ENCODE results near the gene ABHD16B. TPM values are rescaled to one million over a fixed set of nuclear protein-coding genes. Genes with fewer than 3 reads are reported as not detected.

ABHD16B gene
- polyA plus RNA-seq, 2 of the 4 experiments (the other 2 are of a cell fraction), result not detected

GRCh38 chr20:63854069-63854765 lies 7.1 kb upstream of the ABHD16B start:
- ATAC-seq (peak in 1 of 2 experiments; percentile 9; a peak in 2 of 6 replicates), DNase-seq (ENCODE audit: low read depth in 1 of 2, low spot score in 1 of 2) (no peak)

GRCh38 chr20:63854766-63855362 lies 6.4 kb upstream of the ABHD16B start:
- ChIA-PET CTCF (interaction anchor here (1.5 to 2.6 kb wide), 2 partner anchors 9 to 68 kb away, joined by 4 to 12 read pairs; partner anchors contain the start of gene TPD52L2), POLR2A (interaction anchor here (1.6 kb wide), 1 partner anchor 10 kb away, joined by 13 read pairs; the partner anchor contains the start of gene TPD52L2)
- Histone ChIP-seq H3K9me3 (no peaks in the 10 kb centered on the region), H3K4me3 (no peak overlapping the region), H3K4me2 (no peak overlapping the region), H3K27ac (peak overlapping the region in 1 of 2 experiments; percentile 42; a peak in 2 of 6 replicates), H3K4me1 (peaks cover 13% of the 10 kb centered on the region; the same call in 1 of the 3 replicates)
- FAIRE-seq (no peak), DNase-seq (ENCODE audit: low read depth in 1 of 2, low spot score in 1 of 2) (no peak), ATAC-seq (peak in 1 of 2 experiments; percentile 7; a peak in 1 of 6 replicates)
- 63% methylated on average over 9 of the region's 26 CpGs for WGBS (ENCODE audit: missing lambda C conversion rate)
- TF ChIP-seq TP53 (CRISPR knock-in tag; IDR thresholded peaks at IDR 0.05) (no peak), EP300 (IDR thresholded peaks at IDR 0.05) (no peak), FOSB (CRISPR knock-in tag; IDR thresholded peaks at IDR 0.05) (no peak), MYC (IDR thresholded peaks at IDR 0.05; ENCODE audit: borderline replicate concordance, low read length) (no peak), RNF2 (IDR thresholded peaks at IDR 0.05; ENCODE audit: borderline replicate concordance, low read depth) (no peak), SMC3 (IDR thresholded peaks at IDR 0.05) (no peak), CBX8 (IDR thresholded peaks at IDR 0.05) (no peak), MAX (IDR thresholded peaks at IDR 0.05) (no peak), ZFP36 (IDR thresholded peaks at IDR 0.05; ENCODE audit: borderline replicate concordance, partially characterized antibody) (no peak), ATOH8 (CRISPR knock-in tag; IDR thresholded peaks at IDR 0.05; ENCODE audit: low read depth) (no peak), CTCF (IDR thresholded peaks at IDR 0.05) (no peak), TFCP2L1 (CRISPR knock-in tag; IDR thresholded peaks at IDR 0.05) (no peak), CHD2 (IDR thresholded peaks at IDR 0.05; ENCODE audit: low read length, partially characterized antibody) (no peak), HMGXB4 (CRISPR knock-in tag; IDR thresholded peaks at IDR 0.05; ENCODE audit: borderline replicate concordance) (no peak), E2F6 (IDR thresholded peaks at IDR 0.05; ENCODE audit: borderline replicate concordance, low read depth) (no peak), PHF8 (IDR thresholded peaks at IDR 0.05; ENCODE audit: borderline replicate concordance, low read depth) (no peak), HOXA7 (CRISPR knock-in tag; IDR thresholded peaks at IDR 0.05) (no peak)

More at GRCh38 chr20:63854069-63854765, 7.1 kb upstream of the ABHD16B start:
- Histone ChIP-seq H3K27ac (peak overlapping the region in 1 of 2 experiments; percentile 42; a peak in 2 of 6 replicates), H3K9me3 (no peaks in the 10 kb centered on the region), H3K4me1 (peaks cover 13% of the 10 kb centered on the region; the same call in 1 of the 3 replicates), H3K4me2 (no peak overlapping the region), H3K4me3 (no peak overlapping the region)
- ChIA-PET POLR2A (interaction anchor here (1.6 kb wide), 1 partner anchor 11 kb away, joined by 13 read pairs; the partner anchor contains the start of gene TPD52L2), CTCF (interaction anchor here (1.5 to 2.6 kb wide), 2 partner anchors 10 to 68 kb away, joined by 4 to 12 read pairs; partner anchors contain the start of gene TPD52L2)
- no peak for TF ChIP-seq CBX2 (IDR thresholded peaks at IDR 0.05; ENCODE audit: borderline replicate concordance, low read depth)
- no peak for TF ChIP-seq JUNB (IDR thresholded peaks at IDR 0.05)
- no peak for TF ChIP-seq MAX (IDR thresholded peaks at IDR 0.05)
- no peak for TF ChIP-seq MAZ (IDR thresholded peaks at IDR 0.05; ENCODE audit: borderline replicate concordance, low read depth, low read length)
- no peak for TF ChIP-seq RAD21 (conservative IDR thresholded peaks at IDR 0.05 in 1 of 2, IDR thresholded peaks at IDR 0.05 in 1 of 2)
- TF ChIP-seq NR3C1 (IDR thresholded peaks at IDR 0.05), result no peak
- TF ChIP-seq SREBF2 (IDR thresholded peaks at IDR 0.05), result no peak
- TF ChIP-seq ZC3H11A (IDR thresholded peaks at IDR 0.05), result no peak
- TF ChIP-seq FOSL2 (IDR thresholded peaks at IDR 0.05), result no peak
- no peak for TF ChIP-seq FOSL2 (CRISPR knock-in tag; IDR thresholded peaks at IDR 0.05)
- WGBS (ENCODE audit: missing lambda C conversion rate), result 85% methylated on average over 8 of the region's 17 CpGs
- no peak for FAIRE-seq

All from A549 (cell line).